Measurements from ENCODE around the gene LBP. TPM values are rescaled to one million over a fixed set of nuclear protein-coding genes. Genes with fewer than 3 reads are reported as not detected.
"Not testable (repeated sequence)": the region's sequence is repeated elsewhere in the genome, so short reads cannot be mapped to it uniquely, and the experiment has no call there.

Gene LBP
- total RNA-seq, 1 experiment from 2014 or later, result not detected

DNA sequence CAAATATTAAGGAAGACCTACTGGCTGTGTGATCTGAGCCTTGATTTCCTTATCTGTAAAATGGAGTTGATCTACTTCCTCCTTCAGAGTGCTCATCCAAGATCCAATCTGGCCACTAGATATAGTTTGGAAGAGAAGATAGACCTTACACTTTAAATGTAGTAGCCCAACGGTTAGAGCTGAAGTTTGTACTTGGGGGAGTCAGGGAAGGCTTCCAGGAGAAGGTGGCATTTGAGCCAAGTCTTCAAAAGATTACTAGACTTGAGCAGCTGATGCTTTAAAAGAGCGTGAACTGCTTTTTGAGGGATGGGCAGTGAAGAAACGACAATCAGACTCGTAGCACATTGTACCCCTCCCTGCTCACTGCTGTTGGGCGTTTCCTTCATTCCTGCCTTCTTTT, 3.6 kb downstream of the LBP start:
- no peak for DNase-seq (ENCODE audit: low read depth)

DNA sequence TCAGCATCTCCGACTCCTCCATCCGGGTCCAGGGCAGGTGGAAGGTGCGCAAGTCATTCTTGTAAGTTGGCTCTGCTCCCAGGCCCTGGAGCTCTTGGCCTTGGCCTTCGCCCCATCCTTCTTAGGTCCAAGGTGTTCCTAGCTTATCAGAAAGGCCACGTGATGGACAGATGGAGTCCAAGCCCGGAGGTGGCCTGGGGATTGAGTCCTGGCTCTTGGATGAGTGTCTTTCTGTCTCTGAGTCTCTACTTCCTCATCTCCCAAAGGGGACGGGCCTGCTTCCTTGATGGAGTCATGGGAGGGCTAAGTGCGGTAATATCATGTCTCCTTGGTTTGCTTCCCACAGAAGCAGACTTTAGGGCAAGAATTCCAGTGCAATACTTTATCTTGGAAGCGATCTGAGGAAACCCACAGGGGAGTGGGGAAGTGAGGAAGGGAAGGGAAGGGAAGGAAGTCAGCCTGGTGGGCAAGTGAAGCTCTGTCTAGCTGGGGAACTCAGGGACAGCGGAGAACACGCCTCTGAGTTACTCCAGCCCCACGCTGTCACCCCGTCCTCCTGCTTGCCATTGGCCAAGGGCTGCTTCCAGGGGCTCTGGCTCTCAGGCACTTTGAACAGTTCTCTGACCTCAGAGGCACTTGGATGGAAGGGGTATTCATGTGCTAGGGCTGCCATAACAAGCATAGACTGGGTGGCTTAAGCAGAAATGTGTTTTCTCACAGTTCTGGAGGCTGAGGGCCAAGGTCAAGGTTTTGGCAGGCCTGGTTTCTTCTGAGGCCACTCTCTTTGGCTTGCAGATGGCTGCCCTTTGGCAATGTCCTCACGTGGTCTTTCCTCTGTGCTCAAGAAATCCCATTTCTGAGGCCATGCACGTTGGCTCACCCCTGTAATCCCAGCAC, 4.8 kb downstream of the LBP start:
- DNase-seq (ENCODE audit: low read depth), result no peak

DNA sequence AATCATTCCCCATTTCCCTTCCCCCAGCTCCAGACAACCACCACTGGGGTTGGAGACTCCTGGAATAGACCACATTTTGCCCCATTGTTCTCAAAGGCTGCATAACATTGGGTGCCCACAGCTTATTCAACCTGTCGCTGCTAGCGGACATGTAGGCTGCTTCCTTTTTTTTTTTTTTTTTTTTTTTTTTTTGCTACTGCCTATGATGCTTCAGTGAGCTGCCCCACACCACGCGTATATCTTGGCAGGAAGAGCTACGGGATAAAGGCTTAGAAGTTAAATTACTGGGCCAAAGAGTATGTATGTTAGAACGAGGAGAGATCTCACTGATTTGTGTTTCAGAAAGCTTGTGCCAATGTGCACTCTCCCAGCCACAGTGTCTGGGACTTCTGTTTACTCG, 7.0 kb downstream of the LBP start:
- DNase-seq (ENCODE audit: low read depth), result no peak

DNA sequence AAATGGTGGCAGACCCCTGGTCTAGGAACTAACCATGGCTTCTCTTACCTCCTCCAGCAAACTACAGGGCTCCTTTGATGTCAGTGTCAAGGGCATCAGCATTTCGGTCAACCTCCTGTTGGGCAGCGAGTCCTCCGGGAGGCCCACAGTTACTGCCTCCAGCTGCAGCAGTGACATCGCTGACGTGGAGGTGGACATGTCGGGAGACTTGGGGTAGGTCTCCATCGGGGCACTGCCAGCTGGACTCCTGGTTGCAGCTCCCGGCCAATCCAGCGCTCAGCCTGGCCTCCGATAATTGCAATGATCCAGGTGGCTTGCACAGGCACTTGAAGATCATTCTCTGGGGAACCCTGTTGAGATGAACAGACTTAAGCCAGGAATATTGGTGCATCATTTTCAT, 7.9 kb downstream of the LBP start:
- DNase-seq (ENCODE audit: low read depth), result no peak

DNA sequence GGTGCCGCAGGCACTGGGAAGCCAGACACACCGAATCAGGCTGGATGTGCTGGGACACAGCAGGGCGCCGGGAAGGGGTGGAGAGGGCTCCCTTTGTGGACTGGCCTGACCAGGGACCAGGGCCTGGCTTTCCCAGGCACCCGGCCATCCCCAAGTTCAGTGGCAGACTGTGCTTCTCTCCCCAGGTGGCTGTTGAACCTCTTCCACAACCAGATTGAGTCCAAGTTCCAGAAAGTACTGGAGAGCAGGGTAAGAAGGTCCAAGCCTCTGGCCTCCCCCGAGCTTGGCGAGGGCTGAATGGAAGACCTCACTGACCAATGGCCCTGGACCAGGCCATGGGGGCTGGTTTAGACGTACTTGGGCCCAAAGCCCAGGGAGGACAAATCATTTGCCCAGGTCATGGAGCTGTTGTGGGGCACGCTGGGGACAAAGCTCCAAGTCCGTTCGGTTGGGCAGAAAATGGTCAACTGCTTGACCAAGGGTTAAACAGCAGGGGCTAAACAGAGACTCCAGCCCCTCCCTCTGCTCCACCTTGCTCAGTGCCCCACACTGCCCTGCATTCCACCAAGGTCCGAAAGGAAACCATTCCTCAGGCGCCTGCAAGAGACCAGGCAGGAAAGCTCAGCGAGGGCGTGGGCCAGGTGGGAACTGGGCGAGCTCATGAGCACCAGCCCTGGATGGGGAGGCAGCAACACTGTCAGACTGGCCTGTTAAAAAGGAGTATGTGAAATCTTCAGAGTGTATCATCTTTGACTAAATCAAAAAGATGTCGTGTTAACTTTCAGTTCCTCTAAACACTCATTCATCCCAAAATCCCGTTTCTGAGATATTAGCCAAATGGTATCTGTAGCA, 9.1 kb downstream of the LBP start:
- DNase-seq (ENCODE audit: low read depth), result no peak

DNA sequence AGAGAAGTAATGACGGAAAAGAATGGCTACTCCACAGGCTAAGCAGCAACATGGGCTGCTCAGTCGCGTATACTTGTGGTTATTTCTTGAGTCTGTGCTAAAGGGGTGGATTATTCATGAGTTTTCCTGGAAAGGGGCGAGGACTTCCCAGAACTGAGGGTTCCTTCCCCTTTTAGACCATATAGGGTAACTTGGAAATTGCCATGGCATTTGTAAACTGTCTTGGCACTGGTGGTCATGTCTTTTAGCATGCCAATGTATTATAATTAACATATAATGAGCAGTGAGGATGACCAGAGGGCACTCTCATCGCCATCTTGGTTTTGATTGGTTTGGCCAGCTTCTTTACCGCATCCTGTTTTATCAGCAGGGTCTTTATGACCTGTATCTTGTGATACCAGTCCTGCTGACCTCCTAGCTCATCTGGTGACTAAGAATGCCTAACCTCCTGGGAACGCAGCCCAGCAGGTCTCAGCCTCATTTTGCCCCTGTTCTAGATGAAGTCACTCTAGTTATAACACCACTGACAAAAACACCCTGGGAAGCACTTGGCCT, 11.4 kb downstream of the LBP start:
- DNase-seq (ENCODE audit: low read depth), result no peak

DNA sequence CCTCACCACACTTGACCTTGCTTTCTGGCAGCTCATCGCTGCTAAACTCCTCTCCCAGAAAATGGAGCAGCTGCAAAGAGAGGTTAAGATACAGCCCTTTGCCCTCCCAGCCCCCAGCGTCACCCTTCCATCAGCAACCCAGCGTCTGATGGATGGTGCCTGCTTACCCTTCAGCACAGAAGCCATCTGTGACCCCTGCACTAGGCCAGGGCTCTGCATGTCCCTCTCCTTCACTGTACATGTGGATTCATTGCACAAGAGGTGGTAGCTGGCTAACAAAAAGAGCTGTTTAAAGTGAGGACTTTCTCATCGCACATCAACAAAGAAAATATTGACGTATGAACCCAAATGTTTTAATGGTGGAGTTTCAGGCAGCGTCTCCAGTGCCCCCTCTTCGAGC, 12.3 kb downstream of the LBP start:
- no peak for DNase-seq (ENCODE audit: low read depth)

DNA sequence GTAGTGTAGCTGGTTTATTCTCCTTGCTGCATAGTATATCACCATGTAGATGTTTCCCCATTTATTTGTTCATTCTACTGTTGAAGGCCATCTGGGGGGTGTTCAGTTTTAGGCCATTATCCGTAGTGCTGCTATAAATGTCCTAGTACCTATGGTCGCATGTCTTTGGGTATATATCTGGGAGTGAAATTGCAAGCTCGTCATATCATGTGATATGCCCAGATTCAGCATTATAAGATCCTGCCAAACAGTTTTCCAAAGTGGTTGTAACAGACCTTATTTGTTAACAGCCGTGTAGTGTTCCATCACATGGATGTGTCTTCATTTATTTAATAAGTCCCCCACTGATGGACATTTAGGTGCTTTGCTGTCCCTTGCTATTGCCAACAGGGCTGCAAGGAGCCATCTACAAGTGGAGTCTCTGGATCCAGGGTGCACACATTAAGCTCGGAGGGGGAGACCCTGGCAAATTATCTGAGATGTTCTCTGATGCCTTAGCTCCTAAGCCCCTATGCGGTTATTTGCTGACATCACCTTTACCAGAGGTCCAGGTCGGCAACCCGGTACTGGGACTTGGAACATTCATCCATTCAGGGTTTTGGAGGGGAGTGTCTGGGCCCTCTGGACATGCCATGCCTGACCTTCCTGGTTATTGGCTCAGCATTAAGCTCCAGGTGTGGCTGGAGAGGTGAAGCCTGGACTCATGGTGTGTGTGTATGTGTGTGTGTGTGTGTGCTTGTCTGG, 16.9 kb downstream of the LBP start:
- no peak for DNase-seq (ENCODE audit: low read depth)

DNA sequence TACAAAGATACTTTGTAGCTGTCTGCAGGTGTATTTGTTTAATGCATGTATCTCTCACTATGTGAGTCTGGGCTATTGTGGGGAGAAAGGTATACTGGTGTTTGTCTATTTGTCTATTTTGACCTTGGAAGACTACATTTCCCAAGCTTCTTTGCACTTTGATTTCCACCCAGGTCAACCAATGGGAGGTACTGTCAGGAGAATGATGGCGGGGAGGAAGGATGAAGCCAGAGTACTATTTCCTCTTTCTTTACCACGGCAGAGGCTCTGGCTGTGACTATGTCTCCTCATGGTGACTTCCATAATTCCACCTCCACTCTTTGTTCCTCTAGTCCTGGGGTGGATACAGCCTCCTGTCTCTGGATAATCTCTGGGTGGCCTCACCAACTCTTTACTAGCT, 23.1 kb downstream of the LBP start:
- no peak for DNase-seq (ENCODE audit: low read depth)

DNA sequence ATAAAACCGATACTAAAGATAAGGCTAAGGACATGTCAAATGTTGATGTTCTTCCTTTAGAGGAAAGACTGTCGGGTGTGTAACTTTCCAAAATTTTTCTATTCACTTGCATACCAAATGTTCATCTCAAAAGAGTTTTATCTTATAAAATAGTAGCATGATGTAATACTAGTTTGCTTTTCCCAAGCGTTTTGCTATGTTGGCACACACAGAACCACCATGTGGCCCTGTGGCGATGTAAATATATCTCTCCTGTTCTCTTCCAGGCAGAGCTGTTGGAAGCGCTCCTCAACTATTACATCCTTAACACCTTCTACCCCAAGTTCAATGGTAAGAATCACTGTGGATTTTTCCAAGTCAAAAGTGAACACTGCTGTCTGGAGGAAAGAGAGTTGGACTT, 26.5 kb downstream of the LBP start:
- no peak for DNase-seq (ENCODE audit: low read depth)

DNA sequence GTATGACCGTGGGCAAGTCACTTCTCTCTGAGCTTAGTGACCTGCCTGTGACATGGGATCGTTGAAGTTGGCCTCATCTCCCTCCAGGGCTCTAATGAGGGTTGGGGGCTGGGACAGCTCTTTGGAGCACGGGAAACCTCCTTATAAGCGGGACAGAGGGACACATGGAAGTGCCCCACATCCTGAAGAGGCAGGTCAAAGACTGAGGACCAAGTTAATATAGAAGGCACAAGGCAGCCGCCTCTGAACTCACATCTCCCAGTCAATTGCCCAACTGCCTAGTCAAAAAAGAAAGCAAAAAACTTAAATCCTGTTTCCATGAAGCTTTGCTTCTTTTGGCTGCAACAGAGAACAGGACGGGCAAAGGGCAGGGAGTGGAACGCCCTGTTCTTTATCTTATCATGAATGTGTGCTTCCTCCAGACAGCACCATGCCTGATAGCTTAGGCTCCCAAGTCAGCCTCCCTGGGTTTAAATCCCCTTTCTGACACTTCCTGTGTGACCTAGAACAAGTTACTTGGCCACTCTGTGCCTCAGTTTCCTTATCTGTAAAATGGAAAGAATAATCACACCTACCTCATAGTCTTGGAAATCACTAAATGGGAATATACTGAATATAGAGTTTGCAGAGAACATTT, 27.1 kb downstream of the LBP start:
- DNase-seq (ENCODE audit: low read depth), result no peak

DNA sequence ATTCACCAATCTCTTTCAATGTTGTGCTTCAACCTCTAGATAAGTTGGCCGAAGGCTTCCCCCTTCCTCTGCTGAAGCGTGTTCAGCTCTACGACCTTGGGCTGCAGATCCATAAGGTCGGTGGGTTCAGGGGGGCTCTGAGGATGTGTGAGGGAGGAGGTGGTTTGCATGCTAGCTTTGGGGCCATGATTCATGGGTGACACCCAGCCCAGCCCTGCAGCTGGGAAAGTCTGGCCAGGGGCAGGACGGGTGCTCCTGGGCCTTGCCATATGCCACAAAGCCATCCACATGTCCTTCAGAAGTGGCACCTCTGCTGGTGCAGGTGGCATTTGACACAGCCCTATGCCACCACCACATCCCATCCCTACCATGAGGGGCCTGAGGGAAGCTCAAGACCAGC, 27.6 kb downstream of the LBP start:
- DNase-seq (ENCODE audit: low read depth), result no peak

DNA sequence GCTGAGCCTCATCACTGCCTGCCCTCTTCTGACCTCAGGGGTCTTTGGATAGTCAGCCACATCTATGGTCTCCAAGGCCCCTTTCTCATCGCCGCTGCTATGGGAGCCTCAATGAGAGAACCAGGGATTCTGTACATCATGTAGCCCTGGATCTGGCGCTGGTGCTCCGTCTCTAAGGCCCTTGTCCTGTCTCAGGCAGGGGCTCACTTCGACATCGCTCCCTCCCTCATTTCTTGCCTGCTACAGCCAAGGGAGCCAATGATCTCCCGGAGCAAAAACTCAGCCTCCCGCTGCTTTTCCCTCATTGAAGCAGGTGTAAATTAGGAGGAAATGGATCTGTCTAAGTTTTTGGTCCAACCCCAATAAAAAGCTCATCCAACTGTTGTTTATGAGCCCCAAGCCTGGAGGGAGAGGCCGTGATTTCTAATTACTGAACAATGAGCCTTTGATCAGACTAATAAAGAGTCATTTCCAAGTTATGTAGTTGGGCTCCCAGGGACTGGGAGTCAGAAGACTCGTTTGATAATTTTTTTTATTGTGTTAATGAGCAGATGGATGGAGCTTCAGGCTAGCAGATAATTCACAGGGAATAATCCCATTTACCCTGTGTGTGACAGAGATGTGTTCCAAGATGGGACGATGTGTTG, 30.9 kb downstream of the LBP start:
- no peak for DNase-seq (ENCODE audit: low read depth)

DNA sequence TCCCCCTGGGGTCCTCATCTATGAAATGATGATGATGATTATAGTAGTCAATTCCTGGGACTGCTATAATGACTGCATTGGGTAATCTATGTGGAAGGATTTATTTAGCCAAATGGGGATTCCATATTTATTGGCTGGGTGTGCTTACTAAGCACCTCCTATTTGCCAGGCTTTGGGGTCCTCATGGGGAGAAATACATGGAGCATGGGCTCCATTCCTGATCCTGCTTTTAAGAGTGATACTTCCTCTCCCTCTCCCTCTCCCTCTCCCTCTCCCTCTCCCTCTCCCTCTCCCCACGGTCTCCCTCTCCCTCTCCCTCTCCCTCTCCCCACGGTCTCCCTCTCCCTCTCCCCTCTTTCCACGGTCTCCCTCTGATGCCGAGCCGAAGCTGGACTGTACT, 31.6 kb downstream of the LBP start:
- not testable (repeated sequence) for DNase-seq (ENCODE audit: low read depth)

DNA sequence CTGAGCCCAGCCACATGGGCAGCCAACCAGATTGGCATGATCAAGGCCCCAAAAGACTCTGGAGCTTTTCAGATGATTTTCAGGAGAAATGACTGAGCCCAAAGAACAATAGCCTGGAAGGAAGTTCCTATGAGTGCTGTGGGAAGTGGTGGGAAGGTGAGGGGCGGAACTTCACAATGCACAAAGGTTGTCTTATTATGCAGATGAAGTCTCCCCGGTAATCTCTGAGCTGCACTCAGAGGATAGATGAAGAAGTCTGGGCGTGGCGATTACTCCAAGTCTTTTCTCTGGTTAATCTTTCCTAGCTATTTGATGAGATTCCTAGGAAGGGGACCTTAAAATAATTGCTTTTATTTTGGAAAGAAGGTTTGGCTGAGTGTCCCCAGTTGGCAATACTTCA, 36.9 kb downstream of the LBP start:
- DNase-seq (ENCODE audit: low read depth), result no peak

DNA sequence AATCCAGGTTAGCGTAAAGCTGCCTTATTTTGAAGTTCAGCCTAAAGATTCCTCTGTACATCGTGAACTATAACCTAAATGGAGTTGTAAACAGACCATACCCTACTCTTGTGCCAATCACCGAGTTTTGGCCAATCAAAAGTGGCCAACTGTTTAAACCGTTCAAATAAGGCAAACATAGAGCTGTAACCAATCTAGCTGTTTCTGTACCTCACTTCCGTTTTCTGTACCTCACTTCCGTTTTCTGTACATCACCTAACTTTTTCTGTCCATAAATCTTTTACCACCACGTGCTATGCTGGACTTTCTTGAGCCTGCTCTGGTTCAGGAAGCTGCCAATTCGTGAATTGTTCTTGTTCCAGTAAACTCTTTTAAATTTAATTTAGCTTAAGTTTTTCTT, 39.7 kb downstream of the LBP start:
- DNase-seq (ENCODE audit: low read depth), result no peak

DNA sequence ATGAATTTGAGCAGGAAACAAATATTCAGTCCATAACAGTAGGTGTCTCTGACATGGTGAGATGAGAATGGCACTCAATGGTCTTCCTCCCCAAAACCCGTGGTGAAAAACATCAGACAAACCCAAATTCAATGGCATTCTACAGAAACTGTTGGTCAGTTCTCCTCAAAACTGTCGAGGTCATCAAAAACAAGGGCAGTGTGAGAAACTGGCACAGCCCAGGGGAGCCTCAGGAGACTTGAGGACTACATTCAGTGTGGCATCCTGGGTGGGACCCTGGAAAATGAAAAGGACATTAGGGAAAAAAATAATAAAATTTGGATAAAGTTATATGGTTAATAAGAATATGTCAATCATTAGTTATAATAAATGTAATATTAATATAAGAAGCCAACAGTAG, 40.6 kb downstream of the LBP start:
- DNase-seq (ENCODE audit: low read depth), result no peak

DNA sequence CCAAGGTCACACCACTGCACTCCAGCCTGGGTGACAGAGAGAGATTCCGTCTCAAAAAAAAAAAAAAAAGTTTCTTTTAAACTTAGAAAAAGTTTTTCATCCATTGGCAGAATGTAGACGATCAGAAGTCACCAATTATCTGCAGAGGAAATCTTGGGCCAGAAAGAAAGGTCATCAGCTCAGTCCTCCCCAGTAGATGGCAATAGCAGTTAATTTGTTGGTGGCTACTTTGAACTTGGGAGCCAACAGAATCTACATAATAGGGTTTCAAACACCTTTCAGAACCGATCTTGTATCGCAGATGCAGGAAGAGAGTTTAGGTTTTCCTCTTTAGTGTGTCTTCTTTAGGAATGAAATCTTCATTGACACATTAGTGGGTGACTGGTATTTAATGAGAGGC, 41.7 kb downstream of the LBP start:
- DNase-seq (ENCODE audit: low read depth), result no peak

DNA sequence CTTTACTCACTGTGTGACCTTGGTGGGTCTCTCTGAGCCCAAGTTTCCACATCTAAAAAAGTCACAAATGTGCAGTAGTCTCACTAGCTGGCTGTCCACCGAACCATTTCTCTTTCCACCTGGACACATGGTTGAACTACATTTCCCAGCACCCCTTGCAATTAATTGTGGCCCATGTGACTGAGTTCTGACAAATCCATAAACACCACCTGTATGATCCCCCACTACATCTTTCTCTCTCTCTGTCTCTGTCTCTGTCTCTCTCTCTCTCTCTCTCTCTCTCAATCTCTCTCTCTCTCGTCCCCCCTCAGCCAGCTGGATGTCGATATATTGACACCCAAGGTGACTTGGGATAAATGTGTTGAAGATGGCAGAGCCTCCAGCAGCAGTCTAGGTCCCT, 46.1 kb downstream of the LBP start:
- no peak for DNase-seq (ENCODE audit: low read depth)

DNA sequence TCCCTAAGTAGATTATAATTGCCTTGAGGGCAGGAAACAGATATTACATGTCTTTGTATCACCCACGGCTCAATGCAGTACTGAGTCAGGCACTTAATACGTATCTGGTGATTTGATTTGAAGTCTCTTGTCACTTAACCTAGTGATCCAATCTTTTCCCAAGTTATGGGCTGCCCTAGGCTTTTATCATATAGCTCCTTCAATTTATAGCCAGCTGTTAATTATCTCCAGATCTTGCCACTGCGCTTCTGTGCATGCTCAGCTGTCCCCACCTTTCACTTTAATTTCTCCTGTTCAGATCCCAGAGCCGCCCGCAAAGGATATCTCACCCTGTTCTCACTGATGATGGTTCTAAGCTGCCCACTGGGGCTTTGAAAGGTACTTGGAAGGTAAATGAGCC, 47.0 kb downstream of the LBP start:
- DNase-seq (ENCODE audit: low read depth), result no peak

DNA sequence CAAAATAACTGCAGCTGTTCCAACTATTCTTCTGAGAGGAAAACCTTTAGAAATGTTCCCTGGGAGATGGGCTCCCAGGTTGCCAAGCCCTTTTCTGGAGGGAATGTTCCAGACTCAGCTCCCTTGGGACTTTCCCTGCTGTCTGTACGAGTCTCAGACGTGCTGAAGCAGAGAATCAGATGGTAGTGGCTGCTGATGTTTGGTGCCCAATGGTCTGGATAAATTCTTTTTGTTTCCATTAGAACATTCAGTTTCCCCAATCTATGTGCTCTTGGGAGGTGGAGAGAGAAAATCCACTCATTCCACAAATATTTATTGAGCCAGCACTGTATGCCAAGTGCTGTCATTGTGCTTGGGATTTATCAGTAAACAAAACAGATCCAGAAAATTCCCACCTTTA, 48.9 kb downstream of the LBP start:
- peak; percentile 76 for DNase-seq (ENCODE audit: low read depth)
